Hepatocyte (in vitro differentiated cells): ENCODE measurements around the gene AGAP3.

Experiments
- EZH2 ChIP-seq: fragments of 200-600 bp; sonication (generic); IDR thresholded peaks from 2 replicates; pipeline ENCODE4 v1.6.1; 2016; ENCODE audit warnings: antibody characterized with exemption, mild to moderate bottlenecking, borderline replicate concordance
- EZH2phosphoT487 ChIP-seq: fragments of 200-600 bp; sonication (generic); IDR thresholded peaks from one replicate; pipeline ENCODE4 v1.6.1; 2018; ENCODE audit warnings: antibody characterized with exemption, mild to moderate bottlenecking, low read depth, moderate library complexity; ENCODE audit not compliant: unreplicated experiment, severe bottlenecking
- TF ChIP-seq, protein P1 (sequence below): fragments of 200-600 bp; sonication (generic); IDR thresholded peaks from 2 replicates; pipeline ENCODE4 v1.5.1; 2016; ENCODE audit warnings: antibody characterized with exemption, mild to moderate bottlenecking; ENCODE audit not compliant: poor library complexity

DNA sequence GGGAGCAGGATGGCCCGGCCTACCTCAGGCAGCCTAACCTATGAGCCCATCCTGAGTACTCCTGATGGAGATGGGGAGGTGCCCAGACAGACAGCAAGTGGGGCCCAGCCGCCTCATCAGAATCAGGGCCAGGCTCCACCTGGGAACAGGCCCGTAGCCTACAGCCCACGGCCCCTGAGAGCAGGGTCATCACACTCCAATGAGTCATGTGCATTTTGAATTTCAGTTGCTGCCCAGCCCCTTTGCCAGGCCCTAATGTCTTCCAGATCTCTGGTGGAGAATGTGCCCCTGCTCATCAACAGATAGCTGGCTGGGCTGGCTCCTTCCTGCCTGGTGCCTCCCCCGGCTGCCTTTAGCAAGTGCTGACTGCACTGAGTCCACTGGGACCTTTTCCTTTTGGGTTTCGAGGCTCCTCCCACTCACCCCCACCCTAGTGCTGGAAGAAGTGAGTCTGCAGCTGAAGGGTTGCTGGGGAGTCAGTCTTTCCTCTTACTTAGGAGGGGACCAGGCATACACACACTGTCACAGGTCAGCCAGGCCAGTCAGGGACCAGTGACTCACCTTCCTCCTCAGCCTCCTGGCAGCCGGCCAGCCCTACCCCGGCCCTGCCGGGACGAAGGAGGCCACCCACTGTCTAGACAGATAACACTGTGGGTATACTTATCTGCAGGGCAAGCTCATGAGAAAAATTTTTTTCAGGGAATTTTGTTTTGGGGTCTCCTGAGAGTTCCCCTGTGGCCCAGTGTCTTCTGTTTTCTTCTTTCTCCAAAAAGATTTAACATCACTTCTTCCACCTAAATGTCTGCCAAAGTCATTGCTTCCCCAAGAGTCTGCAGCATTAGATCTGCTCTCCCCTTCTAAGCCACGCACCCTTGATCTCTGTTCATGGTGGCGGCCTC is 47.1 kb upstream of the AGAP3 start:
- TF ChIP-seq EZH2phosphoT487 (no peak), EZH2 (no peak)
- TF ChIP-seq, protein P1, sequence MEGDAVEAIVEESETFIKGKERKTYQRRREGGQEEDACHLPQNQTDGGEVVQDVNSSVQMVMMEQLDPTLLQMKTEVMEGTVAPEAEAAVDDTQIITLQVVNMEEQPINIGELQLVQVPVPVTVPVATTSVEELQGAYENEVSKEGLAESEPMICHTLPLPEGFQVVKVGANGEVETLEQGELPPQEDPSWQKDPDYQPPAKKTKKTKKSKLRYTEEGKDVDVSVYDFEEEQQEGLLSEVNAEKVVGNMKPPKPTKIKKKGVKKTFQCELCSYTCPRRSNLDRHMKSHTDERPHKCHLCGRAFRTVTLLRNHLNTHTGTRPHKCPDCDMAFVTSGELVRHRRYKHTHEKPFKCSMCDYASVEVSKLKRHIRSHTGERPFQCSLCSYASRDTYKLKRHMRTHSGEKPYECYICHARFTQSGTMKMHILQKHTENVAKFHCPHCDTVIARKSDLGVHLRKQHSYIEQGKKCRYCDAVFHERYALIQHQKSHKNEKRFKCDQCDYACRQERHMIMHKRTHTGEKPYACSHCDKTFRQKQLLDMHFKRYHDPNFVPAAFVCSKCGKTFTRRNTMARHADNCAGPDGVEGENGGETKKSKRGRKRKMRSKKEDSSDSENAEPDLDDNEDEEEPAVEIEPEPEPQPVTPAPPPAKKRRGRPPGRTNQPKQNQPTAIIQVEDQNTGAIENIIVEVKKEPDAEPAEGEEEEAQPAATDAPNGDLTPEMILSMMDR, result no peak
